BLaER1 treated with 17β-estradiol and CSF1 and Interleukin-3, amounts not matched to agents 10 nM and 100 nM (cell line): ENCODE results near the gene HLA-B.
A peak's percentile ranks its signal among the peaks of the same experiment; 100 is the strongest.
"Not testable (repeated sequence)": the region's sequence is repeated elsewhere in the genome, so short reads cannot be mapped to it uniquely, and the experiment has no call there.

Source experiments
- H3K27ac ChIP-seq, 11 experiments: shearing (Covaris generic); formaldehyde crosslinking; 2 replicates each; pipeline ENCODE4 v1.8.1; 2022
- H3K27me3 ChIP-seq, 11 experiments: shearing (Covaris generic); formaldehyde crosslinking; 2 replicates each; pipeline ENCODE4 v1.8.1; 2022
- H3K36me3 ChIP-seq, 11 experiments: shearing (Covaris generic); formaldehyde crosslinking; 2 replicates each; pipeline ENCODE4 v1.8.1; 2022
- H3K4me1 ChIP-seq, 10 experiments: shearing (Covaris generic); formaldehyde crosslinking; 2 replicates each; pipeline ENCODE4 v1.8.1; 2022
- H3K4me2 ChIP-seq, 11 experiments: shearing (Covaris generic); formaldehyde crosslinking; 2 replicates each; pipeline ENCODE4 v1.8.1; 2022
- H3K4me3 ChIP-seq, 10 experiments: shearing (Covaris generic); formaldehyde crosslinking; 2 replicates each; pipeline ENCODE4 v1.8.1; 2022
- H3K9ac ChIP-seq, 11 experiments: shearing (Covaris generic); formaldehyde crosslinking; 2 replicates each; pipeline ENCODE4 v1.8.1; 2022
- H3K9me3 ChIP-seq, 11 experiments: shearing (Covaris generic); formaldehyde crosslinking; replicated peaks in 1 of 11; 2 replicates each; pipeline ENCODE4 v1.8.1; 2022
- H4K20me1 ChIP-seq, 11 experiments: shearing (Covaris generic); formaldehyde crosslinking; 2 replicates each; pipeline ENCODE4 v1.8.1; 2022
- Cebpa-rat ChIP-seq, 11 experiments: shearing (Covaris generic); IDR thresholded peaks; 2 replicates each; pipeline ENCODE4 v1.8.1; 2022

HLA-B gene

GRCh38 chr6:31399589-31400466 is 42.8 kb upstream of the HLA-B start:
- Histone ChIP-seq H3K36me3 (no peaks in the 10 kb centered on the region; a peak in 1 of 22 replicates), H3K27me3 (no peaks in the 10 kb centered on the region), H3K9me3 (no peaks in the 10 kb centered on the region), H4K20me1 (peaks cover 19 to 36% (median 27%) of the 10 kb centered on the region in 11 experiments; a peak in 20 of 22 replicates), H3K4me1 (peaks cover 55 to 66% (median 61%) of the 10 kb centered on the region in 10 experiments), H3K27ac (peak overlapping the region; percentile 82 to 94 (median 87)), H3K9ac (peak overlapping the region; percentile 84 to 92 (median 87)), H3K4me3 (peak overlapping the region; percentile 72 to 90 (median 80)), H3K4me2 (peak overlapping the region; percentile 78 to 99 (median 98))
- no peak for TF ChIP-seq Cebpa-rat (IDR thresholded peaks at IDR 0.05)

DNA sequence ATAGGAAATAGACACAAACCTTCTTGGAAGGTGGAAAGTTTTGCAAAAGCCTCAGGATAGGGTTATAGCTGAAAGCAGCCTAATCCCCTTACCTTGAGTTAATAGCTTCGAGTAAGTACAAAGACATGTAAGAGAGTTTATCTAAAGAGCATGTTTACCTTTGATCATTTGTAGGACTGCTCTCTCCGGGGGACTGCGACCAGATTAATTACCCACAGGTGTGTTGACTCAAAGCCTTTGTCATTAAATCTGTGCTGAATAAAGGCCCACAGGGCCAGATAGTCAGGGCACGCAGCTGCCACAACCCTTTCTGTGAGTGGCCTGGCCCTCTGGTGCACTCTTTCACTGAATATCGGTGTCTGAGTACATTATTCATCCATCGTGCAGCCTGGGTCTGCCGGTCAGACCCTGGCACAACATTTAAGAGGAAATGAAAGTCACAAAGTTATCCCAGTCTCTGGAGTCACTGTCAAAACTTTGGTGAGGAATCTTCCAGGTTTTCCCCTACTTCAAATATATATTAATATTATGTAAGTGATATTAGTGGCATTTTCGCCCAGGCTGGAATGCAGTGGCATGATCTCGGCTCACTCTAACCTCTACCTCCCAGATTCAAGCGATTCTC is 41.0 kb upstream of the HLA-B start:
- Histone ChIP-seq H3K9ac (peak overlapping the region in 3 of 11 experiments; percentile 3 to 34 (median 28); a peak in 5 of 22 replicates), H3K4me2 (peak overlapping the region; percentile 78 to 99 (median 98); a peak in 21 of 22 replicates), H4K20me1 (peaks cover 5 to 19% (median 12%) of the 10 kb centered on the region in 11 experiments; a peak in 16 of 22 replicates), H3K27me3 (no peaks in the 10 kb centered on the region), H3K27ac (no peak overlapping the region), H3K9me3 (no peaks in the 10 kb centered on the region), H3K36me3 (peaks cover 0 to 6% (median 0%) of the 10 kb centered on the region in 11 experiments; a peak in 4 of 22 replicates), H3K4me3 (peak overlapping the region in 1 of 10 experiments; percentile 3; a peak in 2 of 20 replicates), H3K4me1 (peaks cover 44 to 56% (median 49%) of the 10 kb centered on the region in 10 experiments)
- TF ChIP-seq Cebpa-rat (IDR thresholded peaks at IDR 0.05) = no peak

- H3K4me2 ChIP-seq = peak overlapping the region in 9 of 11 experiments; percentile 30 to 99 (median 97); a peak in 11 of 22 replicates
- H3K4me3 ChIP-seq, H3K9ac ChIP-seq, H4K20me1 ChIP-seq, H3K36me3 ChIP-seq, H3K27me3 ChIP-seq, H3K9me3 ChIP-seq, H3K27ac ChIP-seq: not testable (repeated sequence)
- peaks cover 35 to 47% (median 40%) of the 10 kb centered on the region in 10 experiments for H3K4me1 ChIP-seq
These were observed 40.1 kb upstream of the HLA-B start for GRCh38 chr6:31397153-31397499.

DNA sequence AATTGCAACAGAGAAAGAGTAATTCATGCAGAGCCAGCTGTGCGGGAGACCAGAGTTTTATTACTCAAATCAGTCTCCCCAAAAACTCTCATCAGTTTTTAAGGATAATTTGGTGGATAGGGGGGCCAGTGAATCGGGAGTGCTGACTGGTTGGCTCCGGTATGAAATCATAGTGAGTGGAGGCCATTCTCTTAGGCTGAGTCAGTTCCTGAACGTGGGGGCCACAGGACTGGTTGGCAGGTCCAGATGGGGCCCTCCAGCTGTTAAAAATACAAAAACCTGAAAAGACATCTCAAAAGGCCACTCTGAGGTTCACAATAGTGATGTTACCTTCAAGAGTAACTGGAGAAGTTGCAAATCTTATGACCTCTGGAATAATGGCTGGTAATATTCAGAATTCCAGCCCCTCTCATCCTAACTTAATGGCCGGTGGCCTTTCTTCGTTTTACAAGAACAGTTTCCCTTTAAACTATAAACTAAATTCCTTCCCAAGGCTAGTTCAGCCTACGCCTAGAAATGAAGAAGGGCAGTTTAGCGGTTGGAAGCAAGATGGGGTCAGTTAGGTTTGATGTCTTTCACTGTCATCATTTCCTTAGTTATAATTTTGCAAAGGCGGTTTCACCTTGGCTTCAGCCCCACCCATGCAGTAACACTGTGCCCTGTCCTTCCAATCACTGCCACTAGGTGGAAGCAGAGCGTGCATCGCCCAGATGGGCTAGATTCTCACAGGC is 39.6 kb upstream of the HLA-B start:
- 0 out of 22 replicates have a peak overlapping the region, but pooled peaks of 1 of the 11 experiments have one; percentile 6 for H3K9ac ChIP-seq
- H3K27ac ChIP-seq = no peak overlapping the region
- no peaks in the 10 kb centered on the region for H3K27me3 ChIP-seq
- H4K20me1 ChIP-seq = peaks cover 0 to 5% (median 0%) of the 10 kb centered on the region in 11 experiments; a peak in 4 of 22 replicates
- no peak for TF ChIP-seq Cebpa-rat (IDR thresholded peaks at IDR 0.05)
- no peak overlapping the region for H3K4me3 ChIP-seq
- peaks cover 30 to 41% (median 35%) of the 10 kb centered on the region in 10 experiments for H3K4me1 ChIP-seq
- peaks cover 0 to 6% (median 0%) of the 10 kb centered on the region in 11 experiments; a peak in 4 of 22 replicates for H3K36me3 ChIP-seq
- no peaks in the 10 kb centered on the region for H3K9me3 ChIP-seq
- H3K4me2 ChIP-seq = peak overlapping the region in 10 of 11 experiments; percentile 25 to 99 (median 88); a peak in 12 of 22 replicates

DNA sequence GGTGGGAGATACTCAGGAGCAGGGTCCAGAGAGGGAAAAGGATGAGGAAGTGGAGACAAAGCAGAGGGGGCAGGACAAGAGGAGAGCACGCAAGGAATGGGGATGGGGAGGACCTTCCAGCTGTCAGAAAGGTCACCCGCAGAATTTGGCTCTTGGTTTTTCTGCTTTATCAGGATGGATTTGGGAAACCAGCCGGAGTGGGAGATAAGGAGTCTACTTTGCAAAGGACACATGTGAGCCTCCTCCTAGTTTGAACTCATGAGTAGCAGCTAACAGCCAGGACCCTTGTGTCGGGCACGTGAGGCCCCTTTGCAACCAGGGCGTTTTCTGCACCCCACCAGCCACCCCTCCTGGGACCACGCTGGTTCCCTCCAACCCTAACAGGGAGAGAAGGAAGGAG is 38.9 kb upstream of the HLA-B start:
- Histone ChIP-seq H3K36me3 (peaks cover 0 to 6% (median 0%) of the 10 kb centered on the region in 11 experiments; a peak in 4 of 22 replicates), H4K20me1 (peaks cover 0 to 5% (median 0%) of the 10 kb centered on the region in 11 experiments; a peak in 1 of 22 replicates), H3K9me3 (no peaks in the 10 kb centered on the region), H3K4me3 (no peak overlapping the region), H3K9ac (no peak overlapping the region), H3K4me1 (peaks cover 24 to 34% (median 27%) of the 10 kb centered on the region in 10 experiments), H3K4me2 (no peak overlapping the region), H3K27ac (no peak overlapping the region), H3K27me3 (no peaks in the 10 kb centered on the region)
- no peak for TF ChIP-seq Cebpa-rat (IDR thresholded peaks at IDR 0.05)

- Histone ChIP-seq H3K9me3 (no peaks in the 10 kb centered on the region), H4K20me1 (peaks cover 0 to 5% (median 0%) of the 10 kb centered on the region in 11 experiments; a peak in 1 of 22 replicates), H3K27ac (no peak overlapping the region), H3K27me3 (no peaks in the 10 kb centered on the region), H3K4me1 (peaks cover 24 to 34% (median 27%) of the 10 kb centered on the region in 10 experiments), H3K4me3 (no peak overlapping the region), H3K9ac (no peak overlapping the region), H3K4me2 (no peak overlapping the region), H3K36me3 (peaks cover 0 to 6% (median 0%) of the 10 kb centered on the region in 11 experiments; a peak in 4 of 22 replicates)
- no peak for TF ChIP-seq Cebpa-rat (IDR thresholded peaks at IDR 0.05)
These were observed 37.4 kb upstream of the HLA-B start for GRCh38 chr6:31394381-31394780.

DNA sequence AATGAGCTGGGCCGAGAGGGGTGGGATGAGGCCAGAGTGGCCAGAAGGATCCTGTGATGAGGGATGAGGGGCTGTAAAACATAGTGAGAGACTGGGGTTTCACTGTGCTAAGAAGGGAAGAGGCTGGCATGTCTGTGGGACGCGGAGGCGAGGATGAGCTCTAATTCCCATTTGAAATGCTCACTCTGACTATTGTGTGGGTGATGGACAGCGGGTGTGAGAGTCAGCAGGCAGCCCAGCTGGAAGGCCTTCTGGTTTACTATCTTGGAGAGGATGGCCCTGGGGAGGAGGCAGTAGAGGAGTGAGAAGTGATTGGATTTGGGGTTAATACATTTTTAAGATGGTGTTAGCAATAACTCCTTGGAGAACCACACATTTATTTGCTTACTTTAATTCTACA is 37.0 kb upstream of the HLA-B start:
- Histone ChIP-seq H3K4me2 (no peak overlapping the region), H3K4me3 (no peak overlapping the region), H3K27ac (no peak overlapping the region), H3K9me3 (no peaks in the 10 kb centered on the region), H3K4me1 (peaks cover 22 to 33% (median 25%) of the 10 kb centered on the region in 10 experiments), H4K20me1 (peaks cover 0 to 5% (median 0%) of the 10 kb centered on the region in 11 experiments; a peak in 1 of 22 replicates), H3K9ac (no peak overlapping the region), H3K36me3 (peaks cover 0 to 6% (median 0%) of the 10 kb centered on the region in 11 experiments; a peak in 4 of 22 replicates), H3K27me3 (no peaks in the 10 kb centered on the region)
- TF ChIP-seq Cebpa-rat (IDR thresholded peaks at IDR 0.05) = no peak

GRCh38 chr6:31389802-31390132 is 32.8 kb upstream of the HLA-B start:
- not testable (repeated sequence) for H3K36me3 ChIP-seq, H4K20me1 ChIP-seq, H3K27me3 ChIP-seq, H3K4me3 ChIP-seq, H3K9ac ChIP-seq, H3K27ac ChIP-seq, H3K4me1 ChIP-seq, H3K9me3 ChIP-seq, H3K4me2 ChIP-seq

DNA sequence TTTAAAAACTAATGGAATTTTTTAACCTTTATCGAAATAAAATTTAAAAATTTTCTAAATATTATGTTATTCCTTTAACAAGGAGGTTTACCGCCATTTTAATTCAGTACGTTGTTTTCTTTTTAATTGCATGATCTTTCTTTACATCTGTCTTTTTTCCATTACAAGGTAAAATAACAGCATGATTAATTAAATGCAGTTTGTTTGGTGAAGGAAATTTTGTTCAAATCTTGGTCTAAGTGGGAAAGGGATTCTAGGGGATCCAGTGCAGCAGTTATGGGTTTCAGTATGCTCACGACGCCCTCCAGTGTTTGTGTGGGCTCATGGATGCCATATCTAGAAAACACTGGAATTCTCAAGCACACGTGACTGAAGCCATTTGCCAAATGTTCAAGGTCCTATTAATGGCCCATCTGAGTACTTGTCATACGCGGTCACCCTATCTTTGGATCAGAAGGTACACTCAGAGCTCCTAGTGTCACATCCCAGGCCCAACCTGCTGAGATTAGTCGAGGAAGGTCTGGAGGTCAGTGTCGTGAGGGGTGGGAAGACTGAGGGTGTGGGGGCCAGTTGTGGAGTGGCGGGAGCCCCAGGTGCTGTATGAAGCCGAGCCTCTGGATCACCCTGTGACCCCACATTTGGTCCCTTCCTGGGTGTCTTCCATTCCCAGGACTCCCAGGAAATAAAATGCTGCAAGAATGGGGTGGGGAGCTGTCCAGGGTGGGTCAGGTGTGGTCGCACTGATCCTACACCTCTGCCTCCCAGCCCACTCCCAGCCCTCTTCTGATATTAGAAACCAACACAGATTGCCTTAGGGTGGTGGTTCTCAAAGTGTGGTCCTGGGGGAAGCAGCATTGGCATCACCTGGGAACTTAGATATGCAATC is 32.2 kb upstream of the HLA-B start:
- H3K4me2 ChIP-seq, H3K27ac ChIP-seq, H3K27me3 ChIP-seq, H3K9ac ChIP-seq, H3K4me3 ChIP-seq, H3K36me3 ChIP-seq, H3K4me1 ChIP-seq, H3K9me3 ChIP-seq, H4K20me1 ChIP-seq: not testable (repeated sequence)
